ENCODE measurements around the gene ST8SIA4. TPM values are rescaled to one million over a fixed set of nuclear protein-coding genes. Genes with fewer than 3 reads are reported as not detected.
A peak's percentile ranks its signal among the peaks of the same experiment; 100 is the strongest.

Gene ST8SIA4
- total and polyA plus RNA-seq, 10 of the 15 experiments (the other 5 are each of a cell fraction or from before 2014, with no cell fraction given), result 4.4 to 30.9 (median 19.5) TPM

GRCh38 chr5:100900142-100900795, 2.8 kb downstream of the ST8SIA4 start (continued):
- 0 out of 2 replicates have a peak, but pooled peaks have one; percentile 2 for TF ChIP-seq MEF2A (IDR thresholded peaks at IDR 0.05; ENCODE audit: insufficient read depth, low read depth, low read length)
- no peak for TF ChIP-seq BMI1 (IDR thresholded peaks at IDR 0.05; ENCODE audit: borderline replicate concordance)
- TF ChIP-seq TARDBP (IDR thresholded peaks at IDR 0.05; ENCODE audit: borderline replicate concordance), result no peak
- no peak for TF ChIP-seq KAT2A (conservative IDR thresholded peaks at IDR 0.05; ENCODE audit: control insufficient read depth, low read depth, low read length)
- TF ChIP-seq ZBTB40 (IDR thresholded peaks at IDR 0.05; ENCODE audit: borderline replicate concordance), result no peak
- TF ChIP-seq RAD21 (IDR thresholded peaks at IDR 0.05; ENCODE audit: insufficient read depth, low read depth, low read length), result peak; percentile 78
- TF ChIP-seq CREM (IDR thresholded peaks at IDR 0.05; ENCODE audit: low read depth), result no peak
- no peak for TF ChIP-seq JUND (IDR thresholded peaks at IDR 0.05; ENCODE audit: low read depth, low read length)
- TF ChIP-seq LARP7 (IDR thresholded peaks at IDR 0.05), result peak; percentile 55; the same call in 1 of the 2 replicates
- no peak for TF ChIP-seq KDM1A (IDR thresholded peaks at IDR 0.05; ENCODE audit: borderline replicate concordance)
- 0 out of 2 replicates have a peak, but pooled peaks have one; percentile 15 for TF ChIP-seq CREB1 (IDR thresholded peaks at IDR 0.05; ENCODE audit: low read depth)
- peak; percentile 78 for TF ChIP-seq POLR2A (IDR thresholded peaks at IDR 0.05; ENCODE audit: low read depth, low read length)
- TF ChIP-seq POU2F2 (IDR thresholded peaks at IDR 0.05; ENCODE audit: borderline replicate concordance, low read depth, low read length), result no peak
- peak; percentile 39 for TF ChIP-seq SKIL (IDR thresholded peaks at IDR 0.05; ENCODE audit: low read depth, poor library complexity, severe bottlenecking)
- peak; percentile 54 to 60; a peak in 1 of 4 replicates for TF ChIP-seq IKZF2 (IDR thresholded peaks at IDR 0.05)
- TF ChIP-seq YBX1 (IDR thresholded peaks at IDR 0.05), result no peak
- no peak for TF ChIP-seq WRNIP1 (IDR thresholded peaks at IDR 0.05; ENCODE audit: borderline replicate concordance, low read depth, low read length)
- no peak for TF ChIP-seq IRF3 (IDR thresholded peaks at IDR 0.05)
- TF ChIP-seq TCF3 (IDR thresholded peaks at IDR 0.05; ENCODE audit: borderline replicate concordance, insufficient read depth, low read depth, low read length), result peak; percentile 9; the same call in 1 of the 2 replicates
- no peak for TF ChIP-seq ZNF24 (IDR thresholded peaks at IDR 0.05)
- no peak for TF ChIP-seq PAX8 (IDR thresholded peaks at IDR 0.05)
- TF ChIP-seq BRCA1 (IDR thresholded peaks at IDR 0.05; ENCODE audit: low read depth, low read length), result no peak
- TF ChIP-seq HCFC1 (IDR thresholded peaks at IDR 0.05; ENCODE audit: low read length), result no peak
- no peak for TF ChIP-seq RB1 (IDR thresholded peaks at IDR 0.05; ENCODE audit: borderline replicate concordance)
- no peak for TF ChIP-seq FOS (IDR thresholded peaks at IDR 0.05; ENCODE audit: borderline replicate concordance, extremely low read depth, insufficient read length)
- TF ChIP-seq SMC3 (IDR thresholded peaks at IDR 0.05; ENCODE audit: borderline replicate concordance, low read length), result peak; percentile 48; the same call in 1 of the 2 replicates

All from GM12878 (cell line).